Parathyroid adenoma (tissue), 2 donors: ENCODE data around the gene FEN1.
A peak's percentile ranks its signal among the peaks of the same experiment; 100 is the strongest.

Source experiments
- H2AFZ ChIP-seq: fragments of 300-600 bp; sonication (generic); one replicate; pipeline ENCODE4 v1.7.0; 2017; ENCODE audit warnings: antibody characterized with exemption, mild to moderate bottlenecking
- H3K27ac ChIP-seq: fragments of 300-600 bp; sonication (generic); one replicate; pipeline ENCODE4 v1.7.0; 2017
- H3K27me3 ChIP-seq: fragments of 300-600 bp; sonication (generic); one replicate; pipeline ENCODE4 v1.7.0; 2017; ENCODE audit warnings: low read length; ENCODE audit not compliant: control insufficient read depth, insufficient read depth
- H3K36me3 ChIP-seq: fragments of 300-600 bp; sonication (generic); one replicate; pipeline ENCODE4 v1.7.0; 2017; ENCODE audit warnings: low read length; ENCODE audit not compliant: control insufficient read depth, insufficient read depth
- H3K4me1 ChIP-seq: fragments of 300-600 bp; sonication (generic); one replicate; pipeline ENCODE4 v1.7.0; 2017; ENCODE audit warnings: control low read depth
- H3K4me2 ChIP-seq: fragments of 300-600 bp; sonication (generic); one replicate; pipeline ENCODE4 v1.7.0; 2017; ENCODE audit warnings: low read length
- H3K4me3 ChIP-seq: fragments of 300-600 bp; sonication (generic); one replicate; pipeline ENCODE4 v1.7.0; 2017; ENCODE audit warnings: low read depth, low read length
- H3K79me2 ChIP-seq: fragments of 300-600 bp; sonication (generic); one replicate; pipeline ENCODE4 v1.7.0; 2017; ENCODE audit warnings: control low read depth
- H3K9ac ChIP-seq: fragments of 300-600 bp; sonication (generic); one replicate; pipeline ENCODE4 v1.7.0; 2017; ENCODE audit warnings: mild to moderate bottlenecking
- H3K9me3 ChIP-seq: fragments of 300-600 bp; sonication (generic); one replicate; pipeline ENCODE4 v1.7.0; 2017; ENCODE audit warnings: low read length; ENCODE audit not compliant: control insufficient read depth
- CTCF ChIP-seq: fragments of 300-600 bp; sonication (generic); IDR thresholded peaks from one replicate; pipeline ENCODE4 v1.7.0; 2017; ENCODE audit warnings: antibody characterized with exemption, mild to moderate bottlenecking
- donor health status: primary hyperparathyroidism.

FEN1 gene

GRCh38 chr11:61817471-61818202 is 24.9 kb downstream of the FEN1 start:
- Histone ChIP-seq H3K9me3 (no peaks in the 10 kb centered on the region), H3K4me2 (no peak overlapping the region), H3K79me2 (no peaks in the 10 kb centered on the region), H3K4me1 (no peaks in the 10 kb centered on the region), H3K4me3 (peak overlapping the region; percentile 23), H3K27me3 (no peaks in the 10 kb centered on the region), H3K9ac (no peak overlapping the region), H2AFZ (peak overlapping the region; percentile 59), H3K27ac (no peak overlapping the region), H3K36me3 (no peaks in the 10 kb centered on the region)
- no peak for TF ChIP-seq CTCF

GRCh38 chr11:61820174-61820573 is 27.5 kb downstream of the FEN1 start:
- Histone ChIP-seq H3K27ac (no peak overlapping the region), H3K27me3 (no peaks in the 10 kb centered on the region), H3K4me1 (no peaks in the 10 kb centered on the region), H3K4me3 (no peak overlapping the region), H3K36me3 (no peaks in the 10 kb centered on the region), H3K79me2 (no peaks in the 10 kb centered on the region), H2AFZ (no peak overlapping the region), H3K9me3 (no peaks in the 10 kb centered on the region), H3K9ac (no peak overlapping the region), H3K4me2 (no peak overlapping the region)
- no peak for TF ChIP-seq CTCF

- Histone ChIP-seq H3K27ac (peak overlapping the region; percentile 81), H3K27me3 (no peaks in the 10 kb centered on the region), H3K36me3 (no peaks in the 10 kb centered on the region), H3K9ac (no peak overlapping the region), H2AFZ (peak overlapping the region; percentile 76), H3K4me2 (peak overlapping the region; percentile 81), H3K4me1 (peaks cover 9% of the 10 kb centered on the region), H3K9me3 (no peaks in the 10 kb centered on the region), H3K79me2 (no peaks in the 10 kb centered on the region), H3K4me3 (peak overlapping the region; percentile 56)
- no peak for TF ChIP-seq CTCF
Observed at GRCh38 chr11:61826930-61827570, 34.3 kb downstream of the FEN1 start.

- peak within 1 kb of the TSS; percentile 56 for H3K4me3 ChIP-seq
- no peak for TF ChIP-seq CTCF
- H3K79me2 ChIP-seq: no peaks in the 10 kb centered on the region
- peak within 1 kb of the TSS; percentile 76 for H2AFZ ChIP-seq
- peaks cover 16% of the 10 kb centered on the region for H3K4me1 ChIP-seq
- peak within 1 kb of the TSS; percentile 81 for H3K4me2 ChIP-seq
- no peaks in the 10 kb centered on the region for H3K27me3 ChIP-seq
- H3K9ac ChIP-seq: no peak within 1 kb of the TSS
- no peaks in the 10 kb centered on the region for H3K36me3 ChIP-seq
- H3K27ac ChIP-seq: peak within 1 kb of the TSS; percentile 81
- no peaks in the 10 kb centered on the region for H3K9me3 ChIP-seq
Observed at GRCh38 chr11:61827571-61828378, 35.1 kb downstream of the FEN1 start, which contains the start of gene FADS2. Gene FADS2 (plus strand): TSS chr11:61828300. CDS start chr11:61828391, 91 bp downstream.
